Measurements from ENCODE around the gene ZBTB48. TPM values are rescaled to one million over a fixed set of nuclear protein-coding genes. Genes with fewer than 3 reads are reported as not detected.

The ZBTB48 gene
- total RNA-seq, 1 donor from 2014 or later, result 14.5 TPM

GRCh38 chr1:6614019-6614928 is 34.5 kb downstream of the ZBTB48 start:
- ATAC-seq, result peak; percentile 7

DNA sequence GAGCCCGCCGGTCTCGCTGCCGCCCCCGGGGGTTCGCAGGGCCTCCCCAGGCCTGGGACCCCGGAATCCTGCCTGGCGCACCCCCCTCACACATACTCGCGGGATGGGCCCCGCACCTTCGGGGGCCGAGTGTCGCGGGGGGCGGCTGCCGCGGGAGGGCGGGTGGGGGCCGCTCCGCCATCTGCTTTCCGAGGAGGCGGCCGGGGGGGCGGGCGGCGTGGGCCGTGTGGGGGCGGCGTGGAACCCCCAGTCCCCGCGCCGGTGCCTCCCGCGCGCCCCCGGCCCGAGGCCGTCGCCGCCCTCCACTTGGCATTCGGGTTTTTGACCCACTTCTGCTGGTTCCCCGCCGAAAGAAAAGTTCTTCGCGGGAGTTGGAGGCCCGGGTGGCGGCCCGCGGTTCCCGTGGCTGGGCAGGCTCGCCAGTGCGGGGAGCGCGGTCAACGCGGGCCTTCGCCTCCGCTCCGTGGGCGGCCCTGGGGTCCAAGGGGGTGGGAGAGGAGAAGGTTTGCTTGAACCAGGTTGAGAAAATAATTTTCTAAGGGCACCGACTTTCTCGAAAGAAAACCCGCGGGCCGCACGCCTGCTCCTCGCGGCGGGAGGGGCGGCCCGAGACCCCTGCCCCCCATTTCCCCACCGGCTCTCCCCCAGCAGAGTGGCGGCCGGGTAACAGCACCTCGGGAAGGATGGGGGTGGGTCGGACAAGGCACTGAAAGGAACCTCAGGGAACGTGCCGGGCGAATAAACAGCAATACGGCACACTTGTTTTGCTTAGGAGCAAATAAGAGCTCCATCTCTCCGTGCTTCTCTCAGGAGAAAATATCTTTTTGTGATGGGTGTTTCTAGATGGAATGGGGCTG is 35.4 kb downstream of the ZBTB48 start:
- no peak for ATAC-seq

DNA sequence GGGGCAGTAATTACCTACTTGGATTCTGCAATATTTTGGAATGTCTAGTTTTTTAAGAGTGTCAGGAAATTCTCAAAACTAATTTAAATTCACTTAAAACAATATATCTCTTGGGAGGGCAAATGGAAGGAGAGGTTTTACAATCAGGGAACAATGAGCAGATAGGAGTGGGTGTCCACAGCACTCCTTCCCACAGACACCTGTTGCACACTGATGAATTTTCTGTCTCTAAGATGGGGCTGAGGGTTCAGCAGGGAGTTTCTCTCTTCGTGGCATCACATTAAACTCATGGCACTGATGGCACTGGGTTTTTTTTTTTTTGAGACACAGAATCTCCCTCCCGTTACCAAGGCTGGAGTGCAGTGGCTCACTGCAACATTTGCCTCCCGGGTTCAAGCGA is 39.3 kb downstream of the ZBTB48 start:
- ATAC-seq, result no peak

DNA sequence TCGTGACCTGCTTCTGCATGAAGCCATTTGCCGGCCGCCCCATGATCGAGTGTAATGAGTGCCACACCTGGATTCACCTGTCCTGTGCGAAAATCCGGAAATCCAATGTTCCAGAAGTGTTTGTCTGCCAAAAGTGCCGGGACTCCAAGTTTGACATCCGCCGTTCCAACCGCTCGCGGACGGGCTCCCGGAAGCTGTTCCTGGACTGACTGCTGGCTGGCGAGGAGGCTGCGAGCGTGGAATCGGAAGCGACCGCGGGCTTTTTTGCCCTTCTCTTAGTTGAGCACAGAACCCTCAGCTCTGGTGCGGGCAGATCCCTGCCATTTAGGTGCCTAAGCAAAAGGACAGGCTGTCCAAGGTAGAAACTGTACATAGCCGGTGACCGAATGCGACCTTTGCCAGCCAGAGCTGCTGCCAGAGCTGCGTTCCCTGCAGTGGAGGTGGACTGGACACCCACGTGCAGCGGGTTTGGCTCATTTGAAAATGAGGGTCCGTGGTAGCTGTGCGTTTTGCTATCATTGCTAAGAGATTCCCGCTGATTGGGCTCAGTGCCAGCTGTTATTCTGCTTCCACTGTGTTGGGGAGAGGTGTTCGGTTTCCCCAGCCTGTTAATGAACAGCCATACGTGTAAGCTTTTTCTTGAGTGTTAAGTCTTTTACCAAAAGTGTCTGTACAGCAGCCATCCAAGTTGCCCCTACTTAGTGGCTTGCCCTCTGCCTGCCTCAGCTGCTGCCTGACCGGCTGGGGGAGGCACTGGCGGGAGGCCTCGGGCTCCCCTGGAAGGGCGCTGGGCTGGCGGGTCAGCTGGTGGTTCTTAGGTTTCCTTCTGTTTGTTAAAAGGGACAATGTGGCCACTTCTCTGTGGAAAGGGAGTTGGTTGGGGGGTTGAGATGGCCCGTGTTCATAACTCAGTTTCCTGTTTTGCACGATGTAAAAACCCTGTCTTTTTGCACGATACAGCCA is 41.9 kb downstream of the ZBTB48 start:
- ATAC-seq, result no peak

DNA sequence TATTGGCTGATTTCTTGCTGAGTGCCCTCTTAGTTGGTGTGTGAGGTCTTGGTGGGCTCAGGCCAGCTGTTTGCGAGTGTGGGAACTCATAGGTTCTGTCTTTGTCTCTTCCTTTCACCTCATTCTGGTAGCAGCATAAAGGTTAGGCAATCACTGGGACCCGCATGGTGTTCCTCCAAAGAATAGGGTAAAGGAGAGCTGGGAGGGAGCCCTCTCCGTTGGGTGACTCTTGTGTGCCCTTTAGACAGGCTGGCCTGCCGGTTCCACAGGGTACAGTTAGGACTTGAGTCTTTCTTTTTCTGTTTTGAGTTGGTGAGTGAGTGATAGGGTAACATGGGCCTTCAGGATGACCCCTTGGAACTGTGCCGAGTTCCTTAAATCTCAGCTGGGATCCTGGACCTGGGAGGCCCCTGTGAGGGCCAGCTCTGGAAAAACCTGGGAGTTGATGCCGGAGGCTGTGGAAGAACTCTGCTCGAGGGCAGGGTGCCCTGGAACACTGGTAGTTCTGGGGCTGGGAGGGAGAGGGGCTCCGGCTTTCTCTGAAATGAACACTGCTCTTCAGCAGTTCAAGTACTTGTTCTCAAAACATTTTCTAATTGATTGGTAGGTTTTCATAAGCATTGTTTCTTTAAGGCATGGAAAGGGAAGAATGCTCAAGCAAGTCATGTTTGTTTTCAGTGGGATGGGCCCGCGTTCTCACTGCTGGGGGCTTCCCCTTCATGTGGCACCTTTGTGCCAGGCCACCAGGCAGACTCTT is 42.8 kb downstream of the ZBTB48 start:
- ATAC-seq, result no peak

DNA sequence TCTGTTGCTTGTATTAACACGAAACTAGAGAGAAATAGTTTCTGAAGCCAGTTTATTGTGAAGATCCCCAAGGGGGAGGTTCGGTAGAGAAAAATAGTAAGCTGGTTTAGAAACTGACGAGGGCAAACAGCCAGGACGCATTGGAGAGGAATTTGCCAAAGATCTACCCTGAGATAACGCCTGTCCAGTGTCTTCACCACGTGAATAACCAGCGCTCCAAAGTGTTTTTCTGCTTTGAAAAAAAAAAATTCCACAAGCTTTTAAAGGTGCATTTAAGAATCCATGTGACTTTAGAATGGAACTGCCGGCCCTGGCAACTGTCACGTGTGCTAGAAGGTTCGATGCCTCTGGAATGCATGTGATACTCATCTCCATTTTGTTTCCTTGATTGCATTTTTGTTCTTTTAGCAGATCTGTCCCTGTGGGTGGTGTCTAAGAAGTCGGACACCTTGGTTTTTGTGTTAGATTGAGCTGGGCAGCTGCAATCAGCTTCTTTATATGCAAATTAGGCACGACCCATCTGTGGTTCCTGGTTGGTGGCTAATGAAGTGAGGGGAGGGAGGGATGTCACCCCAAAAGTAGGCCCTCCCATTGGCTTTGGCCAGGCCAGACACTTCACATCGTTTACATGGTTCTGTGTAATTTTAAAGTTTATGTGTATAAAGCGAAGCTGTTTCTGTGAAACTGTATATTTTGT is 43.6 kb downstream of the ZBTB48 start:
- ATAC-seq, result no peak

DNA sequence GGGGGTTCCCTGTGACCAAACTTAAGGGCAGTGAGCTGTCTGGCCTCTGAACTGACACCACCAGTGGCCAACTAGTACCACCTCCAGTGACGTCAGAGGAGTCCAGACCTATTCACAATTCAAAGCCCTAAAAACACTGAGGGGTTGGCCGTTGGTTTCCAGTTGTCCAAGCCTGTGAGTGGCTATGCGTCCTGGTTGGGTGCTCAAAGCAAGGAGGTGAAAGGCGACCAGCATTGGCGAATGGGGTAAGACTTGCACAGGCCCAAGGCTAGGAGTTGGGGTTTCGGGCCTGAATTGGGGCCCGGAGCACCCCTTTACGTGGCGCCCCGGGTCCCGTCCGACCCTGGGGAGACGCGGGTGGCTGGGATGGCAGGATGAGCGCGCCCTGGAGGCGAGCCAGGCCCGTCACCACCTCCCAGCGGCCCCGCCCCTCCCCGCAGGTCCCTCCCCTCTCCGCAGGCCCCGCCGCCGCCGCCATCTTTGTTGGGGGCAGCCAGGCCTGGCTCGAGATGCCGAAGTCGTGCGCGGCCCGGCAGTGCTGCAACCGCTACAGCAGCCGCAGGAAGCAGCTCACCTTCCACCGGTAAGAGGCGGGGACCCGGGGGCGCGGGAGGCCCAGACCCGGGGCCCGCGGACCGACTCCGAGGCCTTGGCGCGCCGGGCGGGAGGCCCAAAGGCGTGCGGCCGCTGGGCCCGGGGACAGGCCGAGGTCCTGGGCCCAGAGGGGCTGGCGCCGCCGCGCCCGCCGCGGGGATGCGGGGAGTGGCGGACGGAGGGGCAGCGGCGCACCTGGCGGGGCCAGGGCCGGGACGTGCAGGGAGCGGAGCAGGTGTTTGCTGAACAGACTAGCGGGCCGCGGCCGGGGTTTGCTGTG is 45.2 kb downstream of the ZBTB48 start, which contains the start of gene THAP3:
TSS of gene THAP3 (plus strand) at position 159 of the 874 bp plus-strand sequence. CDS start at position 510, 351 bp downstream.
- peak; percentile 90 for ATAC-seq

DNA sequence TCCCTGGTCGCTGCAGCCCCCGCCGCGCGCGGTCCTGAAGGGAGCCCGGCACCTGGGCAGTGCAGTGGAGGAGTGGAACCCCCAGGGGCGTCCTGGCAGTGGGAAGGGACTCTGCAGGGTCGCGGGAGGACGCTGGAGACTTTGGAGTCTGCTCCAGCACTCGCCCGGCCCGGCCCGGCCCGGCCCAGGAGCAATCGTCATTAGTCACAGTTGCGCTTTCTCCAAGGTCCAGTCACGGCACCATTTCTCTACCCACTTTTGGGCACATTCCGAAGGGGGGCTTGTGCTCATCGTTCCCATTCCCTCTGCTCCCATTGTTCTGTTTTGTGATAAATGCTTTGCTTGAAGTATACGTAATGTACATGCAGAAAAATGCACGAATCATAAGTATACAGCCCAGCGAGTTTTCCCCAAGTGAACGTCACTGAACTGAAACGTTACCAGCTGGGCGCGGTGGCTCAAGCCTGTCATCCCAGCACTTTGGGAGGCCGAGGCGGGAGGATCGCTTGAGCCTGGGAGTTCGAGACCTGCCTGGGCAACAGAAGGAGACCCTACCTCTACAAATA is 45.9 kb downstream of the ZBTB48 start:
- ATAC-seq, result peak; percentile 5

GRCh38 chr1:6627031-6627430 is 47.2 kb downstream of the ZBTB48 start:
- no peak for ATAC-seq

DNA sequence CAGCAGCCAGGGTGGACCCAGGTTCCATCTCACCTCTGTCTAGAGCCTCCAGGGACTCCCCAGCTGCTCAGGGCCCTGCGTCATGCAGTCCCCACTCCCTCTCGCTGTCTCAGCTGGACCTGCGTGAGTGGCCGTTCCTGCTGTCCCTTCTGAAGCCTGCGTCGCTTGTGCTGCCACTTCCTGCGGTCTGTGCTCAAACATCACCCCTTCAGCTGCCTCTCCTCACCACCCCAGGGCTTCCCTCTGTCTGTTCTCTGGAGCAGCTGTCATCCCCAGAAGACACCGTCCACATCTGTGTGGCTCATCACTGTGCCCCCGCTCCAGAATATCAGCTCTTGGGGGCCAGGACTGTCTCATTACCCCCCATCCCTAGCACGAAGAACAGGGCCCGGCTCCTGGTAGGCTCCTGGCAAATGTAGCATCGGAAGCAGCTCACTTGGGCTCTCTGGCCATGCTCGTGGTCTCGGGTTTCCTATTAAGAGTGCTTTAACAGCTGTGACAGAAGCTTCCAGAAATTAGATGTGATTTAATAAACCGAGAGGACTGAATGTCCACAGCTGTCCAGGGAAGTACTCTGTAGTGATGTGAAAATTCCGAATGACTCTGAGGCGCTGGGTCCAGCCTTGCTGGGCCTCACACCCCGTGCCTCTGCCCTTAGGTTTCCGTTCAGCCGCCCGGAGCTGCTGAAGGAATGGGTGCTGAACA is 48.2 kb downstream of the ZBTB48 start:
- no peak for ATAC-seq

GRCh38 chr1:6628971-6629479 is 49.2 kb downstream of the ZBTB48 start:
- no peak for ATAC-seq

GRCh38 chr1:6630027-6630426 is 50.2 kb downstream of the ZBTB48 start:
- no peak for ATAC-seq

DNA sequence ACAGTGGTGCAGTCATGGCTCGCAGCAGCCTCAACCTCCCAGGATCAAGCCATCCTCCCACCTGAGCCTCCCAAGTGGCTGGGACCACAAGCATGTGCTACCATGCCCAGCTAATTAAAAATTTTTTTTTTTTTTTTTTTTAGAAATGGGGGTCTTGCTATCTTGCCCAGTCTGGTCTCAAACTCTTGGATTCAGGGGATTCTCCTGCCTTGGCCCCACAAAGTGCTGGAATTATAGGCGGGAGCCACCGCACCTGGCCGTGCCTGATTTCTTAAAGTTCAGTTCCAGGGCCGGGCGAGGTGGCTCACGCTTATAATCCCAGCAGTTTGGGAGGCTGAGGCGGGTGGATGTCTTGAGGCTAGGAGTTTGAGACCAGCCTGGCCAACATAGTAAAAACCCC is 51.3 kb downstream of the ZBTB48 start:
- no peak for ATAC-seq

- no peak for ATAC-seq
Measured at GRCh38 chr1:6632588-6633514, 53.1 kb downstream of the ZBTB48 start.

GRCh38 chr1:6634371-6635052 is 54.7 kb downstream of the ZBTB48 start:
- peak; percentile 71 for ATAC-seq

- no peak for ATAC-seq
Measured at GRCh38 chr1:6635161-6635909, 55.5 kb downstream of the ZBTB48 start.

All from esophagus mucosa (tissue), 1 donor.